H1 (cell line): ENCODE results near the gene NOL9. TPM values are rescaled to one million over a fixed set of nuclear protein-coding genes. Genes with fewer than 3 reads are reported as not detected.
"Not testable (repeated sequence)": the region's sequence is repeated elsewhere in the genome, so short reads cannot be mapped to it uniquely, and the experiment has no call there.

ENCODE experiments used
- CTCF ChIA-PET: fragments of 300-600 bp; sonication (Branson Sonifier 250); formaldehyde crosslinking; loops from one replicate; lab custom pipeline; 2021; ENCODE audit not compliant: partially characterized antibody; lab: Charles Lee
- POLR2A ChIA-PET: fragments of 300-600 bp; sonication (Branson Sonifier 250); formaldehyde crosslinking; loops from one replicate; lab custom pipeline; 2021; ENCODE audit warnings: inconsistent platforms; ENCODE audit not compliant: partially characterized antibody; lab: Charles Lee
- DNase-seq, 2 experiments: peaks; one replicate each; pipeline versions ENCODE4 v3.0.0 to v3.0.0-alpha.2; 2010 to 2022; ENCODE audit warnings: low spot score in 2 of 2, low read depth in 1 of 2, mixed read lengths in 1 of 2
- FAIRE-seq: peaks from 2 replicates; lab custom pipeline; 2011; peaks lifted over from hg19 to GRCh38; lab: Jason Lieb, UNC
- H2AFZ ChIP-seq: 2 replicates; pipeline ENCODE4 v1.8.1; 2012; ENCODE audit warnings: low read length, inconsistent platforms
- H2AK5ac ChIP-seq: 2 replicates; pipeline ENCODE4 v1.6.1; 2013; ENCODE audit warnings: low read depth, low read length
- H2BK120ac ChIP-seq: replicated peaks from 2 replicates; pipeline ENCODE3; 2013; ENCODE audit warnings: low read depth, low read length, inconsistent platforms
- H2BK12ac ChIP-seq: 2 replicates; pipeline ENCODE4 v1.6.1; 2013; ENCODE audit warnings: low read depth, low read length
- H2BK15ac ChIP-seq: 2 replicates; pipeline ENCODE4 v1.6.1; 2013; ENCODE audit warnings: low read length
- H2BK20ac ChIP-seq: 2 replicates; pipeline ENCODE4 v1.6.1; 2013; ENCODE audit warnings: low read length
- H2BK5ac ChIP-seq: 2 replicates; pipeline ENCODE4 v1.6.1; 2013; ENCODE audit warnings: low read depth, low read length
- H3K14ac ChIP-seq: 2 replicates; pipeline ENCODE4 v1.6.1; 2013; ENCODE audit warnings: inconsistent platforms; ENCODE audit not compliant: insufficient read length
- H3K18ac ChIP-seq: 2 replicates; pipeline ENCODE4 v1.6.1; 2013; ENCODE audit warnings: low read length; ENCODE audit errors: extremely low read depth
- H3K23ac ChIP-seq: 2 replicates; pipeline ENCODE4 v1.6.1; 2013; ENCODE audit warnings: inconsistent platforms; ENCODE audit not compliant: insufficient read length
- H3K23me2 ChIP-seq: 2 replicates; pipeline ENCODE4 v1.6.1; 2013; ENCODE audit warnings: low read depth, low read length
- H3K27ac ChIP-seq: 2 replicates; pipeline ENCODE4 v1.6.1; 2011; ENCODE audit warnings: low read depth, low read length, inconsistent platforms
- H3K27me3 ChIP-seq, 4 experiments: replicated peaks in 1 of 4; 1 replicate in 1 of 4; 2 replicates in 3 of 4; pipeline versions ENCODE4 v1.6.1 to v1.8.1; 2011 to 2013; ENCODE audit warnings: low read length in 3 of 4, mild to moderate bottlenecking in 3 of 4, inconsistent platforms in 2 of 4, mixed read lengths in 2 of 4, moderate library complexity in 1 of 4; ENCODE audit not compliant: control insufficient read depth in 3 of 4, insufficient read depth in 3 of 4; ENCODE audit errors: extremely low read depth in 1 of 4
- H3K36me3 ChIP-seq, 4 experiments: 2 replicates each; pipeline versions ENCODE4 v1.6.1 to v1.8.1; 2011 to 2013; ENCODE audit warnings: mild to moderate bottlenecking in 4 of 4, low read length in 3 of 4, moderate library complexity in 2 of 4, control low read depth in 1 of 4, inconsistent platforms in 1 of 4; ENCODE audit not compliant: insufficient read depth in 4 of 4, control insufficient read depth in 2 of 4
- H3K4ac ChIP-seq: replicated peaks from 2 replicates; pipeline ENCODE3; 2013; ENCODE audit warnings: low read length, low read depth, mixed read lengths, inconsistent platforms; ENCODE audit not compliant: insufficient read length
- H3K4me1 ChIP-seq, 4 experiments: replicated peaks in 1 of 4; 1 replicate in 1 of 4; 2 replicates in 3 of 4; pipeline versions ENCODE4 v1.6.1 to v1.8.1; 2011 to 2013; ENCODE audit warnings: low read length in 3 of 4, inconsistent platforms in 2 of 4, mixed read lengths in 1 of 4; ENCODE audit not compliant: insufficient read depth in 4 of 4, control insufficient read depth in 3 of 4
- H3K4me2 ChIP-seq, 2 experiments: 2 replicates each; pipeline versions ENCODE4 v1.6.1 to v1.8.1; 2011 to 2013; ENCODE audit warnings: low read depth in 2 of 2, low read length in 2 of 2, control low read depth in 1 of 2, inconsistent platforms in 1 of 2, mild to moderate bottlenecking in 1 of 2; ENCODE audit not compliant: insufficient read depth in 1 of 2
- H3K4me3 ChIP-seq, 4 experiments: fragments of 200-600, 300-600 bp in 1 of 4; sonication (generic), shearing (Covaris generic), sonication (Bioruptor Twin) in 1 of 4; 2 replicates each; pipeline versions ENCODE4 v1.5.1 to v1.8.1; 2011 to 2016; ENCODE audit warnings: low read length in 4 of 4, low read depth in 3 of 4, control low read depth in 2 of 4, inconsistent platforms in 2 of 4, mild to moderate bottlenecking in 2 of 4, mixed read lengths in 1 of 4, moderate library complexity in 1 of 4; ENCODE audit not compliant: insufficient read depth in 2 of 4; ENCODE audit errors: extremely low read depth in 1 of 4
- H3K56ac ChIP-seq: replicated peaks from 2 replicates; pipeline ENCODE3; 2013; ENCODE audit warnings: low read depth, mild to moderate bottlenecking, mixed read lengths, low read length, inconsistent platforms; ENCODE audit not compliant: insufficient read length
- H3K79me1 ChIP-seq: 2 replicates; pipeline ENCODE4 v1.6.1; 2013; ENCODE audit warnings: low read depth, low read length, control low read depth
- H3K79me2 ChIP-seq, 2 experiments: 2 replicates each; pipeline versions ENCODE4 v1.6.1 to v1.8.1; 2012 to 2013; ENCODE audit warnings: low read length in 2 of 2, mild to moderate bottlenecking in 2 of 2, inconsistent platforms in 1 of 2; ENCODE audit not compliant: insufficient read depth in 2 of 2, control insufficient read depth in 1 of 2
- H3K9ac ChIP-seq, 4 experiments: replicated peaks in 1 of 4; 1 replicate in 1 of 4; 2 replicates in 3 of 4; pipeline versions ENCODE4 v1.6.1 to v1.8.1; 2011 to 2013; ENCODE audit warnings: low read depth in 3 of 4, low read length in 3 of 4, control low read depth in 2 of 4, mild to moderate bottlenecking in 2 of 4, moderate library complexity in 2 of 4, inconsistent platforms in 1 of 4; ENCODE audit errors: extremely low read depth in 1 of 4
- H3K9me3 ChIP-seq, 2 experiments: 2 replicates each; pipeline versions ENCODE4 v1.6.1 to v1.8.1; 2012 to 2013; ENCODE audit warnings: mild to moderate bottlenecking in 2 of 2, moderate library complexity in 2 of 2, control low read depth in 1 of 2, inconsistent platforms in 1 of 2, low read depth in 1 of 2, low read length in 1 of 2, mixed read lengths in 1 of 2; ENCODE audit not compliant: insufficient read depth in 2 of 2
- H4K20me1 ChIP-seq, 2 experiments: replicated peaks in 1 of 2; 2 replicates each; pipeline versions ENCODE3 to v1.8.1; 2011 to 2013; ENCODE audit warnings: inconsistent platforms in 2 of 2, low read length in 2 of 2, mild to moderate bottlenecking in 1 of 2; ENCODE audit not compliant: insufficient read depth in 2 of 2, control insufficient read depth in 1 of 2
- H4K5ac ChIP-seq: 2 replicates; pipeline ENCODE4 v1.6.1; 2013; ENCODE audit warnings: low read length, low read depth, mixed read lengths, inconsistent platforms; ENCODE audit not compliant: insufficient read length
- H4K8ac ChIP-seq: 2 replicates; pipeline ENCODE4 v1.8.0; 2013; ENCODE audit warnings: mild to moderate bottlenecking, moderate library complexity, low read length, inconsistent platforms; ENCODE audit not compliant: insufficient read depth; ENCODE audit errors: extremely low read depth
- H4K91ac ChIP-seq: replicated peaks from 2 replicates; pipeline ENCODE3; 2013; ENCODE audit warnings: low read length, mixed read lengths, inconsistent platforms; ENCODE audit not compliant: insufficient read length
- WGBS, 2 experiments: shearing (Covaris generic) in 1 of 2; methylation state at CpG; one replicate each; pipeline versions ENCODE4 v1.1.6 to v1.1.7; 2013 to 2015; ENCODE audit warnings: low lambda C conversion rate in 2 of 2, mixed read lengths in 2 of 2, inconsistent platforms in 1 of 2, low coverage in 1 of 2, missing lambda C conversion rate in 1 of 2; ENCODE audit not compliant: insufficient replicate concordance in 2 of 2, insufficient coverage in 1 of 2, insufficient read length in 1 of 2; ENCODE audit errors: extremely low coverage in 1 of 2, missing lambda C conversion rate in 1 of 2; 5-methylcytosine and 5-hydroxymethylcytosine counted together
- polyA plus RNA-seq, 7 experiments: library from polyadenylated mRNA; depleted of rRNA in 3 of 7; stranded (reverse) in 5 of 7; unstranded in 2 of 7; fragments of >200 nt in 5 of 7; fragments of 200-250 nt in 2 of 7; gene quantifications; 1 replicate in 5 of 7; 2 replicates in 1 of 7; 4 replicates in 1 of 7; pipeline versions ENCODE4 v1.2.1 to v1.2.3, GENCODE V29; 2011 to 2013; ENCODE audit warnings: missing spikeins in 2 of 7, mixed read lengths in 2 of 7
- total RNA-seq: library from RNA; stranded (reverse); fragmentation: NEBNext Ultra II Directional; extraction: Animal tissue kit (Norgen Biotek cat#: 25700); gene quantifications from 2 replicates; pipeline ENCODE4 v1.2.1, GENCODE V29; 2021

NOL9 gene
- total and polyA plus RNA-seq, 2 of the 8 experiments (the other 6 are each of a cell fraction or from before 2014, with no cell fraction given): 17.1 to 38.1 TPM

DNA sequence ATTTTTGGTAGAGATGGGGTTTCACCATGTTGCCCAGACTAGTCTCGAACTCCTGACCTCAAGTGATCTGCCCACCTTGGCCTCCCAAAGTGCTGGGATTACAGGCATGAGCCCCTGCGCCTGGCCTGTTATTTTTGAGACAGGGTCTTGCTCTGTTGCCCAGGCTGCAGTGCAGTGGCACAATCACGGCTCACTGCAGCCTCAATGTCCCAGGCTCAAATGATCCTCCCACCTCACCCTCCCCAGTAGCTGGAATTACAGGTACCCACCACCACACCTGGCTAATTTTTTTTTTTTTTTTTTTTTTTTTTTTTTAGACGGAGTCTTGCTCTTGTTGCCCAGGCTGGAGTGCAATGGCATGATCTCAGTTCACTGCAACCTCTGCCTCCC is 60.5 kb downstream of the NOL9 start:
- not testable (repeated sequence) for DNase-seq, H3K36me3 ChIP-seq, H2BK15ac ChIP-seq, H4K91ac ChIP-seq, H3K27ac ChIP-seq, H4K5ac ChIP-seq, H3K79me2 ChIP-seq, H2AK5ac ChIP-seq, H3K14ac ChIP-seq, H3K56ac ChIP-seq, H3K79me1 ChIP-seq, FAIRE-seq, H3K23ac ChIP-seq, H3K18ac ChIP-seq, H2BK12ac ChIP-seq, H3K9ac ChIP-seq, H3K4ac ChIP-seq, H3K4me2 ChIP-seq, H2AFZ ChIP-seq, H4K8ac ChIP-seq, H3K4me3 ChIP-seq, H2BK5ac ChIP-seq, H3K9me3 ChIP-seq, H2BK120ac ChIP-seq, H4K20me1 ChIP-seq, H2BK20ac ChIP-seq
- CTCF ChIA-PET: interaction anchor here (0.8 to 12.0 kb wide), 5 partner anchors 10 to 49 kb away, joined by 3 to 168 read pairs (median 48); no protein-coding TSS in a partner anchor
- Histone ChIP-seq H3K23me2 (peaks cover 20% of the 10 kb centered on the region; the same call in 1 of the 2 replicates), H3K4me1 (peaks cover 0 to 41% (median 23%) of the 10 kb centered on the region in 4 experiments; a peak in 6 of 7 replicates), H3K27me3 (peaks cover 0 to 27% (median 18%) of the 10 kb centered on the region in 4 experiments; a peak in 5 of 7 replicates)
- 87% methylated on average over 4 of the region's 4 CpGs; no CpG with 5 or more reads in 1 of the 2 experiments for WGBS, 2 experiments
- POLR2A ChIA-PET: interaction anchor here (1.9 kb wide), 1 partner anchor 11 kb away, joined by 4 read pairs; no protein-coding TSS in a partner anchor
